Mammary epithelial cell (primary cell): ENCODE measurements around the gene STX5.

Experiments used
- CTCF ChIP-seq, 2 donors: IDR thresholded peaks in 1 of 2; conservative IDR thresholded peaks in 1 of 2; 2 replicates each; pipeline ENCODE4 v1.5.1; 2011 to 2012; ENCODE audit warnings: inconsistent platforms in 2 of 2, low read length in 2 of 2, mild to moderate bottlenecking in 2 of 2, control low read depth in 1 of 2, low read depth in 1 of 2; ENCODE audit not compliant: insufficient read depth in 1 of 2; ENCODE audit errors: extremely low read depth in 1 of 2
- EZH2 ChIP-seq: IDR thresholded peaks from 2 replicates; pipeline ENCODE4 v1.6.1; 2012; ENCODE audit warnings: low read length, inconsistent platforms, borderline replicate concordance

- TF ChIP-seq CTCF (conservative IDR thresholded peaks at IDR 0.05 in 1 of 2, IDR thresholded peaks at IDR 0.05 in 1 of 2; ENCODE audit: extremely low read depth in 1 of 2, insufficient read depth in 1 of 2, low read depth in 1 of 2, low read length in 2 of 2) (no peak), EZH2 (no peak)
These were observed 30.8 kb downstream of the STX5 start for GRCh38 chr11:62801071-62801470.
